GM12878 (cell line): ENCODE results near the gene HYAL1. TPM values are rescaled to one million over a fixed set of nuclear protein-coding genes. Genes with fewer than 3 reads are reported as not detected.

ENCODE experiments used
- CEBPB ChIP-seq, 2 experiments: fragments of 150-350 bp in 1 of 2; IDR thresholded peaks; 2 replicates each; pipeline ENCODE4 v1.6.1; 2012 to 2014; ENCODE audit warnings: low read depth in 2 of 2, low read length in 2 of 2, borderline replicate concordance in 1 of 2, inconsistent platforms in 1 of 2
- CREB1 ChIP-seq: IDR thresholded peaks from 2 replicates; pipeline ENCODE4 v1.6.1; 2012; ENCODE audit warnings: low read depth, mild to moderate bottlenecking, inconsistent platforms
- E4F1 ChIP-seq: fragments of 450-650 bp; IDR thresholded peaks from 2 replicates; pipeline ENCODE4 v1.6.1; 2018; ENCODE audit warnings: borderline replicate concordance, mild to moderate bottlenecking; ENCODE audit not compliant: partially characterized antibody
- JUND ChIP-seq: IDR thresholded peaks from 2 replicates; pipeline ENCODE4 v1.6.1; 2012; ENCODE audit warnings: low read depth, mild to moderate bottlenecking, low read length, improper control_type of control experiment, moderate library complexity
- KDM1A ChIP-seq: fragments of 200-600 bp; sonication (generic); IDR thresholded peaks from 2 replicates; pipeline ENCODE4 v1.6.1; 2016; ENCODE audit warnings: borderline replicate concordance
- LARP7 ChIP-seq: fragments of 450-650 bp; IDR thresholded peaks from 2 replicates; pipeline ENCODE4 v1.6.1; 2017; ENCODE audit warnings: mild to moderate bottlenecking
- RCOR1 ChIP-seq: conservative IDR thresholded peaks from 2 replicates; pipeline ENCODE4 v1.6.1; 2012; ENCODE audit warnings: low read depth, low read length, improper control_type of control experiment
- REST ChIP-seq: IDR thresholded peaks from 2 replicates; pipeline ENCODE4 v1.6.1; 2012; ENCODE audit warnings: mild to moderate bottlenecking, low read depth, low read length
- SPI1 ChIP-seq: IDR thresholded peaks from 2 replicates; pipeline ENCODE4 v1.6.1; 2011; ENCODE audit warnings: low read depth, mild to moderate bottlenecking, low read length, moderate library complexity, borderline replicate concordance; ENCODE audit not compliant: insufficient read depth
- TAF1 ChIP-seq: IDR thresholded peaks from 2 replicates; pipeline ENCODE4 v1.6.1; 2011; ENCODE audit warnings: mild to moderate bottlenecking, low read depth, low read length, borderline replicate concordance
- USF1 ChIP-seq: IDR thresholded peaks from 2 replicates; pipeline ENCODE4 v1.6.1; 2011; ENCODE audit warnings: borderline replicate concordance, low read depth, mild to moderate bottlenecking, moderate library complexity, mixed read lengths, low read length; ENCODE audit not compliant: insufficient read depth; ENCODE audit errors: extremely low read length
- polyA plus RNA-seq, 11 experiments: library from polyadenylated mRNA; depleted of rRNA in 4 of 11; unstranded in 6 of 11; stranded (reverse) in 5 of 11; fragments of >200 nt; fragmentation: Nextera tagmentation in 4 of 11; fragmentation: Illumina TruSeq in 1 of 11; extraction: Ambion mirVana in 4 of 11; extraction: Trizol in 1 of 11; gene quantifications; 1 replicate in 1 of 11; 2 replicates in 10 of 11; pipeline versions ENCODE4 v1.2.1 to v1.2.3, GENCODE V29; 2011 to 2016; ENCODE audit warnings: inconsistent platforms in 2 of 11, missing spikeins in 2 of 11, low read depth in 1 of 11
- total RNA-seq, 4 experiments: library from RNA; depleted of rRNA in 3 of 4; stranded (reverse); fragments of >200 nt in 3 of 4; fragmentation: Illumina TruSeq in 1 of 4; extraction: Trizol in 1 of 4; gene quantifications; 2 replicates each; pipeline versions ENCODE4 v1.2.1 to v1.2.3, GENCODE V29; 2013 to 2021
- TF ChIP-seq, protein P1 (sequence below): IDR thresholded peaks from 2 replicates; pipeline ENCODE4 v1.6.1; 2012; ENCODE audit warnings: improper control_type of control experiment, low read depth, low read length; ENCODE audit not compliant: insufficient replicate concordance
- TF ChIP-seq, protein P2 (sequence below): fragments of 450-650 bp; formaldehyde crosslinking; IDR thresholded peaks from 2 replicates; pipeline ENCODE4 v1.4.0; 2022; ENCODE audit warnings: mild to moderate bottlenecking, moderate library complexity

Gene HYAL1
- total and polyA plus RNA-seq, 10 of the 15 experiments (the other 5 are each of a cell fraction or from before 2014, with no cell fraction given) = 0.04 to 0.55 (median 0.18) TPM; not detected in 2

DNA sequence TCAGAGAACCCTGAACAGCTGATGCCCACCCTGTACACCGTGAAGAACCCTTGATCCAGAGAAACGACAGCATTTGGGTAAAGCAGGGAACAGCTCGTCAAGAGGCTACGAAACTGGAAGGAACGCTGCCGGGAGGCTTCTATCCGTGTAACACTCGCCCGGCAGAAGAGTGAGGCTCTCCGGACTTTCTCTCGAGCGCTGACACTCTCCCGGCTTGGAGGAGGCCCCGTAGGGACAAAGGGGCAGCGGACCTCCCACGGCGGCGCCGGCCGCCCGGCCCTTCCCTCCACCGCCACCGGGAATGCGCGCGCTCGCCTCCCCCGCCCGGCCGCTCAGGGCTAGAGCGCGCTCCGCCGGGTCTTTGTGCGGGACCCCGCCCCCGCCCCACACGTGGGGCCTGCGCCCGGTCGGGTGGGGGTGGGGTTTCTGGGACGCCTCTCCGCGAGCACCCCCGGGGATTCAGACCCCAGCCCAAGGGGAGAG lies 17.5 kb upstream of the HYAL1 start (continued):
- TF ChIP-seq, protein P1, sequence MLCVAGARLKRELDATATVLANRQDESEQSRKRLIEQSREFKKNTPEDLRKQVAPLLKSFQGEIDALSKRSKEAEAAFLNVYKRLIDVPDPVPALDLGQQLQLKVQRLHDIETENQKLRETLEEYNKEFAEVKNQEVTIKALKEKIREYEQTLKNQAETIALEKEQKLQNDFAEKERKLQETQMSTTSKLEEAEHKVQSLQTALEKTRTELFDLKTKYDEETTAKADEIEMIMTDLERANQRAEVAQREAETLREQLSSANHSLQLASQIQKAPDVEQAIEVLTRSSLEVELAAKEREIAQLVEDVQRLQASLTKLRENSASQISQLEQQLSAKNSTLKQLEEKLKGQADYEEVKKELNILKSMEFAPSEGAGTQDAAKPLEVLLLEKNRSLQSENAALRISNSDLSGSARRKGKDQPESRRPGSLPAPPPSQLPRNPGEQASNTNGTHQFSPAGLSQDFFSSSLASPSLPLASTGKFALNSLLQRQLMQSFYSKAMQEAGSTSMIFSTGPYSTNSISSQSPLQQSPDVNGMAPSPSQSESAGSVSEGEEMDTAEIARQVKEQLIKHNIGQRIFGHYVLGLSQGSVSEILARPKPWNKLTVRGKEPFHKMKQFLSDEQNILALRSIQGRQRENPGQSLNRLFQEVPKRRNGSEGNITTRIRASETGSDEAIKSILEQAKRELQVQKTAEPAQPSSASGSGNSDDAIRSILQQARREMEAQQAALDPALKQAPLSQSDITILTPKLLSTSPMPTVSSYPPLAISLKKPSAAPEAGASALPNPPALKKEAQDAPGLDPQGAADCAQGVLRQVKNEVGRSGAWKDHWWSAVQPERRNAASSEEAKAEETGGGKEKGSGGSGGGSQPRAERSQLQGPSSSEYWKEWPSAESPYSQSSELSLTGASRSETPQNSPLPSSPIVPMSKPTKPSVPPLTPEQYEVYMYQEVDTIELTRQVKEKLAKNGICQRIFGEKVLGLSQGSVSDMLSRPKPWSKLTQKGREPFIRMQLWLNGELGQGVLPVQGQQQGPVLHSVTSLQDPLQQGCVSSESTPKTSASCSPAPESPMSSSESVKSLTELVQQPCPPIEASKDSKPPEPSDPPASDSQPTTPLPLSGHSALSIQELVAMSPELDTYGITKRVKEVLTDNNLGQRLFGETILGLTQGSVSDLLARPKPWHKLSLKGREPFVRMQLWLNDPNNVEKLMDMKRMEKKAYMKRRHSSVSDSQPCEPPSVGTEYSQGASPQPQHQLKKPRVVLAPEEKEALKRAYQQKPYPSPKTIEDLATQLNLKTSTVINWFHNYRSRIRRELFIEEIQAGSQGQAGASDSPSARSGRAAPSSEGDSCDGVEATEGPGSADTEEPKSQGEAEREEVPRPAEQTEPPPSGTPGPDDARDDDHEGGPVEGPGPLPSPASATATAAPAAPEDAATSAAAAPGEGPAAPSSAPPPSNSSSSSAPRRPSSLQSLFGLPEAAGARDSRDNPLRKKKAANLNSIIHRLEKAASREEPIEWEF = no peak
- no peak for TF ChIP-seq KDM1A
- no peak for TF ChIP-seq SPI1
- no peak for TF ChIP-seq CEBPB (IDR thresholded peaks at IDR 0.05; ENCODE audit: borderline replicate concordance in 1 of 2, low read depth in 2 of 2, low read length in 2 of 2)
- TF ChIP-seq REST = no peak
- no peak for TF ChIP-seq LARP7
- no peak for TF ChIP-seq E4F1
- 0 out of 2 replicates have a peak, but pooled peaks have one; percentile 12 for TF ChIP-seq TAF1
- no peak for TF ChIP-seq RCOR1
- TF ChIP-seq JUND = no peak
- peak; percentile 81 for TF ChIP-seq USF1
- 0 out of 2 replicates have a peak, but pooled peaks have one; percentile 3 for TF ChIP-seq CREB1
- TF ChIP-seq, protein P2, sequence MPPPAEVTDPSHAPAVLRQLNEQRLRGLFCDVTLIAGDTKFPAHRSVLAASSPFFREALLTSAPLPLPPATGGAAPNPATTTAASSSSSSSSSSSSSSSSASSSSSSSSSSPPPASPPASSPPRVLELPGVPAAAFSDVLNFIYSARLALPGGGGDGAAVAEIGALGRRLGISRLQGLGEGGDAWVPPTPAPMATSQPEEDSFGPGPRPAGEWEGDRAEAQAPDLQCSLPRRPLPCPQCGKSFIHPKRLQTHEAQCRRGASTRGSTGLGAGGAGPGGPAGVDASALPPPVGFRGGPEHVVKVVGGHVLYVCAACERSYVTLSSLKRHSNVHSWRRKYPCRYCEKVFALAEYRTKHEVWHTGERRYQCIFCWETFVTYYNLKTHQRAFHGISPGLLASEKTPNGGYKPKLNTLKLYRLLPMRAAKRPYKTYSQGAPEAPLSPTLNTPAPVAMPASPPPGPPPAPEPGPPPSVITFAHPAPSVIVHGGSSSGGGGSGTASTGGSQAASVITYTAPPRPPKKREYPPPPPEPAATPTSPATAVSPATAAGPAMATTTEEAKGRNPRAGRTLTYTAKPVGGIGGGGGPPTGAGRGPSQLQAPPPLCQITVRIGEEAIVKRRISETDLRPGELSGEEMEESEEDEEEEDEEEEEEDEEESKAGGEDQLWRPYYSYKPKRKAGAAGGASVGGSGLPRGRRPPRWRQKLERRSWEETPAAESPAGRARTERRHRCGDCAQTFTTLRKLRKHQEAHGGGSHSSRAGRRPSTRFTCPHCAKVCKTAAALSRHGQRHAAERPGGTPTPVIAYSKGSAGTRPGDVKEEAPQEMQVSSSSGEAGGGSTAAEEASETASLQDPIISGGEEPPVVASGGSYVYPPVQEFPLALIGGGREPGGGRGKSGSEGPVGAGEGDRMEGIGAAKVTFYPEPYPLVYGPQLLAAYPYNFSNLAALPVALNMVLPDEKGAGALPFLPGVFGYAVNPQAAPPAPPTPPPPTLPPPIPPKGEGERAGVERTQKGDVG (CRISPR knock-in tag) = no peak
